ENCODE results near the gene KCNK10. TPM values are rescaled to one million over a fixed set of nuclear protein-coding genes. Genes with fewer than 3 reads are reported as not detected.

The KCNK10 gene
- total RNA-seq, 4 donors from 2014 or later, result not detected

DNA sequence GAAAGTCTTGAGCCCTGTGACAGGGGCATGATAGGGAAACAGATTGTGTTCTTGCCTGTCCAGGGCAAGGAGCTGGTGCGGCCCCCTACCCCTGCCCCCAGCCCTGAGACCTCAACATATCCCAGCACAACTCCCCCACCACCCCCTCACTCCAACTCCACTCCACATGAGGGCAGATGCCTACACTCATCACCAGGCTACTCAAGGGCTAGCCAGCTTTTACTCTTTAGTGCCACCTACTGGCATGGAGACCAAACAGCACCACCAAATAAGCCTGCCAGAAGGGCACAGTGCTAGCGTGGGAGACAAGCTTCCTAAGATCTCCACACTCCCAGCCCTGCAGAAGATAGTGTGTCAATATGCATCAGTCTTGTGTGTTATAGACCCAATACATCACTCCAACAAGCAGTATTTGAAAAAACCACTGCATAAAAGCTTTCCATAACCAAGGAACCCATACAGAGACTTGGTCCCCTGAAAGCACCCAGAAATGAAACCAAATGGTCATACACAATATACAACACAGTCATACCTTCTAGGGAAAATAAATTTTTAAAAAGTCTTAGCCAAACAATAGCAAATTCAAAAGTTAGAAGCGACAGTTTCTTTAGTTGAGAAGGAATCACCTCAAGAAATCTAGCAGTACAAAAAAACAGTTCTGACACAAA is 154.4 kb downstream of the KCNK10 start:
- Histone ChIP-seq H3K27me3 (no peaks in the 10 kb centered on the region), H3K36me3 (no peaks in the 10 kb centered on the region), H3K9me3 (no peaks in the 10 kb centered on the region), H3K4me1 (no peaks in the 10 kb centered on the region), H3K27ac (no peak overlapping the region), H3K4me3 (no peak overlapping the region)
- DNase-seq (no peak), ATAC-seq (no peak)
- intact Hi-C loops (cut with DNase I; ENCODE audit: low total_unique reads), result loop anchor here (5.0 kb wide), 1 partner anchor 156 kb away; no protein-coding TSS in a partner anchor
- in situ Hi-C loops (cut with MboI; ENCODE audit: low sequenced_read_pairs in 4 of 4), result no loop called here
- TF ChIP-seq, protein P1, sequence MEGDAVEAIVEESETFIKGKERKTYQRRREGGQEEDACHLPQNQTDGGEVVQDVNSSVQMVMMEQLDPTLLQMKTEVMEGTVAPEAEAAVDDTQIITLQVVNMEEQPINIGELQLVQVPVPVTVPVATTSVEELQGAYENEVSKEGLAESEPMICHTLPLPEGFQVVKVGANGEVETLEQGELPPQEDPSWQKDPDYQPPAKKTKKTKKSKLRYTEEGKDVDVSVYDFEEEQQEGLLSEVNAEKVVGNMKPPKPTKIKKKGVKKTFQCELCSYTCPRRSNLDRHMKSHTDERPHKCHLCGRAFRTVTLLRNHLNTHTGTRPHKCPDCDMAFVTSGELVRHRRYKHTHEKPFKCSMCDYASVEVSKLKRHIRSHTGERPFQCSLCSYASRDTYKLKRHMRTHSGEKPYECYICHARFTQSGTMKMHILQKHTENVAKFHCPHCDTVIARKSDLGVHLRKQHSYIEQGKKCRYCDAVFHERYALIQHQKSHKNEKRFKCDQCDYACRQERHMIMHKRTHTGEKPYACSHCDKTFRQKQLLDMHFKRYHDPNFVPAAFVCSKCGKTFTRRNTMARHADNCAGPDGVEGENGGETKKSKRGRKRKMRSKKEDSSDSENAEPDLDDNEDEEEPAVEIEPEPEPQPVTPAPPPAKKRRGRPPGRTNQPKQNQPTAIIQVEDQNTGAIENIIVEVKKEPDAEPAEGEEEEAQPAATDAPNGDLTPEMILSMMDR (IDR thresholded peaks at IDR 0.05 in 4 of 5, conservative IDR thresholded peaks at IDR 0.05 in 1 of 5), result peak in 3 of 5 experiments; percentile 29 to 57 (median 38)
- TF ChIP-seq POLR2A (IDR thresholded peaks at IDR 0.05), result no peak

GRCh38 chr14:88168025-88168424 is 155.0 kb downstream of the KCNK10 start:
- H3K4me1 ChIP-seq, result no peaks in the 10 kb centered on the region
- H3K4me3 ChIP-seq, result no peak overlapping the region
- DNase-seq (no peak), ATAC-seq (no peak)
- in situ Hi-C loops (cut with MboI; ENCODE audit: low sequenced_read_pairs in 4 of 4) (no loop called here), intact Hi-C loops (cut with DNase I; ENCODE audit: low total_unique reads) (loop anchor here (5.0 kb wide), 1 partner anchor 156 kb away; no protein-coding TSS in a partner anchor)
- H3K27me3 ChIP-seq, result no peaks in the 10 kb centered on the region
- no peaks in the 10 kb centered on the region for H3K9me3 ChIP-seq
- TF ChIP-seq, protein P1 (IDR thresholded peaks at IDR 0.05 in 4 of 5, conservative IDR thresholded peaks at IDR 0.05 in 1 of 5), result no peak
- no peak for TF ChIP-seq POLR2A (IDR thresholded peaks at IDR 0.05)
- H3K36me3 ChIP-seq, result no peaks in the 10 kb centered on the region
- H3K27ac ChIP-seq, result no peak overlapping the region

DNA sequence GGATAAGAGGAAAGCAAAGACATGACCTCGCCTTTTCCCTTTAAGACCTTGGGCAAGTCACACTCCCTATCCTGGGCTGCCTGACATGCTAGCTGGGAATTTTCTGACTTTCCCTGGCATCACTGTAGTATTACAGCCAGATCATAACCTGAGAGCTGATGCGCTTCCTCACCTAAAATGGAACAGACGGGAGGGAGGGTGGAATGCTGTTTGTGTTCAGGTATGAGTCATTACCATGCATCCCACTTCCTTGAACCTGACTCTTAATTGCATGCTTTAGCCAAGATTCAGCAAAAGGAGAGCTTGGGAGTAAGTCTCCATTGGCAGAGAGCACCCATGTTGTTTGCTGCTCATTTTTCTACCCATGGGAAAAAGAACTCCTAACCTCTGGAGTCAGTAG is 156.5 kb downstream of the KCNK10 start:
- intact Hi-C loops (cut with DNase I; ENCODE audit: low total_unique reads), result loop anchor here (5.0 kb wide), 1 partner anchor 154 kb away; no protein-coding TSS in a partner anchor
- Histone ChIP-seq H3K9me3 (no peaks in the 10 kb centered on the region), H3K4me1 (no peaks in the 10 kb centered on the region), H3K36me3 (no peaks in the 10 kb centered on the region), H3K4me3 (no peak overlapping the region), H3K27ac (no peak overlapping the region), H3K27me3 (no peaks in the 10 kb centered on the region)
- no peak for TF ChIP-seq POLR2A (IDR thresholded peaks at IDR 0.05)
- TF ChIP-seq, protein P1 (IDR thresholded peaks at IDR 0.05 in 4 of 5, conservative IDR thresholded peaks at IDR 0.05 in 1 of 5), result no peak
- no peak for DNase-seq
- in situ Hi-C loops (cut with MboI; ENCODE audit: low sequenced_read_pairs in 4 of 4), result no loop called here
- no peak for ATAC-seq

DNA sequence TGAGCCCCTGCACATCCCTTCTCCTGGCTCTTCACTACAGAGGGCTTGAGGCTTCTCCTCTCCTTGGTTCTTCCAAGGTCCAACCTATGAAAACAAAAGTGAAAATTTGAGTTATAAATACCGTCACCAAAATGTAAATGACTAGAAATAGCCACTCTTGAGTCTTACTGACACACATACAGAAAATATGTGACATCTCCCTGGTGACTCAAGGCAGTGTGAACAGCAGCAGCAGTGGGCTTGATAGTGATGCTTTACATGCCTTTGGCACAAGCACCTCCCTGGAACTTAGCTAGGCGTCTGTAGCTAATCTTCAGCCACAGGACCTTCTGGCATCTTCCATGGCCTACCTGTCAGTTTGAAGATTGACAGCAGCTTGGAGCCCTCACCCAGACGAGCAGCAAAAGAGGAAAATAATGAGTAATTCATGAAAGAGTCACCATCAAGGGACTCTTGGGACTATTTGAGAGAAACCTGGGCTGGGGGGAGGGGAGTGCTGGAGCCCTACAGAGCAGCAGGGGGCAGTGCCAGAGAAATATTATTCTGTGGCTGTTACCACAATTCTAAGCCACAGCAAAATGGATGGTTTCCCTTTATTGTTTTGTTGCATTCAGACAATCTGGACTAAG is 158.0 kb downstream of the KCNK10 start:
- in situ Hi-C loops (cut with MboI; ENCODE audit: low sequenced_read_pairs in 4 of 4), result no loop called here

More for the DNA sequence above, 158.0 kb downstream of the KCNK10 start:
- Histone ChIP-seq H3K4me3 (no peak overlapping the region), H3K4me1 (no peaks in the 10 kb centered on the region), H3K27ac (no peak overlapping the region), H3K27me3 (no peaks in the 10 kb centered on the region), H3K9me3 (no peaks in the 10 kb centered on the region), H3K36me3 (no peaks in the 10 kb centered on the region)
- TF ChIP-seq POLR2A (IDR thresholded peaks at IDR 0.05), result no peak
- TF ChIP-seq, protein P1 (IDR thresholded peaks at IDR 0.05 in 4 of 5, conservative IDR thresholded peaks at IDR 0.05 in 1 of 5), result no peak
- intact Hi-C loops (cut with DNase I; ENCODE audit: low total_unique reads), result loop anchor here (5.0 kb wide), 1 partner anchor 153 kb away; no protein-coding TSS in a partner anchor
- DNase-seq (no peak), ATAC-seq (no peak)

Data from gastrocnemius medialis (tissue), 4 donors.